ENCODE measurements around the gene TMPRSS7. TPM values are rescaled to one million over a fixed set of nuclear protein-coding genes. Genes with fewer than 3 reads are reported as not detected.
"Not testable (repeated sequence)": the region's sequence is repeated elsewhere in the genome, so short reads cannot be mapped to it uniquely, and the experiment has no call there.

TMPRSS7 gene
- total RNA-seq, 4 donors from 2014 or later, result 0.23 to 0.34 (median 0.29) TPM; not detected in 1

DNA sequence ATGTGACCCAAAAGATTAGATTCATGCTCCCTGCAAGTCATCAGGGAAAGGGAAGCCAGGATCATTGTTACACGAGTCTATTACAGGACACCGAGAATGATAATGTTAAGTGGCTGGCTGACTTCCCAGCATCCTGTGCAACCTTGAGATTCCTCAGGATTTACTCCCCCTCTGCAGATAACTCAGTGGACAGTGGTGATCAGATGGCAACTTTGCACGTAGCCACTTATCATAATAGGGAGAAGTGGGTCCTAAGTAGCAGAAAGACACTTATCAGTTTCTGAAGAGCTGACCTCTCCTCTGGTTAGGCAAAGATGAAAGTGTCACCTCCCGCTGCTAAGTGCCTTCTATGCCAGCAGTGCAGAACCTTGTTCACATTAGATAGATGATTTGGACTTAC lies 6.7 kb upstream of the TMPRSS7 start:
- DNase-seq (ENCODE audit: low spot score in 2 of 2), result no peak
- no peak for TF ChIP-seq POLR2A (IDR thresholded peaks at IDR 0.05)
- TF ChIP-seq, protein P1, sequence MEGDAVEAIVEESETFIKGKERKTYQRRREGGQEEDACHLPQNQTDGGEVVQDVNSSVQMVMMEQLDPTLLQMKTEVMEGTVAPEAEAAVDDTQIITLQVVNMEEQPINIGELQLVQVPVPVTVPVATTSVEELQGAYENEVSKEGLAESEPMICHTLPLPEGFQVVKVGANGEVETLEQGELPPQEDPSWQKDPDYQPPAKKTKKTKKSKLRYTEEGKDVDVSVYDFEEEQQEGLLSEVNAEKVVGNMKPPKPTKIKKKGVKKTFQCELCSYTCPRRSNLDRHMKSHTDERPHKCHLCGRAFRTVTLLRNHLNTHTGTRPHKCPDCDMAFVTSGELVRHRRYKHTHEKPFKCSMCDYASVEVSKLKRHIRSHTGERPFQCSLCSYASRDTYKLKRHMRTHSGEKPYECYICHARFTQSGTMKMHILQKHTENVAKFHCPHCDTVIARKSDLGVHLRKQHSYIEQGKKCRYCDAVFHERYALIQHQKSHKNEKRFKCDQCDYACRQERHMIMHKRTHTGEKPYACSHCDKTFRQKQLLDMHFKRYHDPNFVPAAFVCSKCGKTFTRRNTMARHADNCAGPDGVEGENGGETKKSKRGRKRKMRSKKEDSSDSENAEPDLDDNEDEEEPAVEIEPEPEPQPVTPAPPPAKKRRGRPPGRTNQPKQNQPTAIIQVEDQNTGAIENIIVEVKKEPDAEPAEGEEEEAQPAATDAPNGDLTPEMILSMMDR (IDR thresholded peaks at IDR 0.05), result no peak
- intact Hi-C loops (cut with DNase I; ENCODE audit: low total_unique reads), result no loop called here
- no peak overlapping the region for H3K4me3 ChIP-seq (ENCODE audit: low read depth, poor library complexity, severe bottlenecking)
- 70 to 80% methylated on average over 4 of the region's 4 CpGs for WGBS, 2 donors

DNA sequence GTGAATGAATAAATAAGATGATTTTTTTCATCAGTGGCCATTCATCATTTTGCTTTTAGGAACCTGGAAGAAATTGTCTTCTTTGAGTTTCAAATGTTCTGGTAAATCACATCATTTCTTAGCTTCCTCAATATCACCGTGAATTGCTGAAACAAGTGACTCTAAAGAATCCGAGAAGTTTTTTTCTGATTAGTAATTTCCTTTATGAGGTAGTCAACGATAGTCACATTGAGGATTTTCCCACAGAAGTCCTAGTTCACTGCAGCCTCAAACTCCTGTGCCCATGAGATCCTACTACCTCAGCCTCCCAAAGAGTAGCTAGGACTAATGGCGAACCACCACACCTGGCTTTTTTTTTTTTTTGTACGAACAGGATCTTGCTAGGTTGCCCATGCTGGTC lies 3.6 kb upstream of the TMPRSS7 start:
- TF ChIP-seq, protein P1 (IDR thresholded peaks at IDR 0.05), result no peak
- TF ChIP-seq POLR2A (IDR thresholded peaks at IDR 0.05), result no peak
- H3K4me3 ChIP-seq (ENCODE audit: low read depth, poor library complexity, severe bottlenecking), result no peak overlapping the region
- intact Hi-C loops (cut with DNase I; ENCODE audit: low total_unique reads), result no loop called here
- WGBS, 2 donors, result 86 to 93% methylated on average over 5 of the region's 5 CpGs
- no peak for DNase-seq (ENCODE audit: low spot score in 2 of 2)

DNA sequence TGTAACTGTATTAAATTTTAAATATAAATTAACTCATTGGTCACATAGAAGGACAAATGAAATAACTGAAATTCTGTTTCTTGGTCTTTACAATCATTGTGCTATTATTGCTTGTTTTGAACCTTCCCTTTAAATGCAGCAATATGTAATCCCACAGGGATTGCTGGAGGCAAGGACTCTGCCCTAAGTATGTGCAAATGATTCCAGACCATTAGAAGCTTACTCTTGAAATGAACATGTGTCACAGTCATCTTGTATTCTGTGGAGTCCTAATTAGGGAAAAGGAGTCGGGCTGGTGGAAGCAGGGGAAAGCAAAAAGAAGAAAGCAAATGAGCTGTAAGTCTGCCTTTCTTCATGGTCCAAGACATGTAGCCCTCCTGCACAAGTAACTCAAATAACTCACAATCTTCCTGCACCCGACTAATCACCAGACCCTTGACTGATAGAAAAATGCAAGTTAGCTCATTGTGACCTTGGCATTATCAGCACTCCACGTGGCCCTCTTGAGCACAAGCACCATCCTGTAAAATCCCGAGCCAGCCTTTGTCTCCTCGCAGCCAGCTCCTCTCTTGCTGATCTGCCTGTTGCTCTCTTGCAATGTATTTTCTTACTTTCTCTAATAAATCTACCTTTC lies 2.3 kb upstream of the TMPRSS7 start:
- no peak for TF ChIP-seq POLR2A (IDR thresholded peaks at IDR 0.05)
- TF ChIP-seq, protein P1 (IDR thresholded peaks at IDR 0.05), result no peak
- intact Hi-C loops (cut with DNase I; ENCODE audit: low total_unique reads), result no loop called here
- no peak overlapping the region for H3K4me3 ChIP-seq (ENCODE audit: low read depth, poor library complexity, severe bottlenecking)
- 66 to 78% methylated on average over 5 of the region's 5 CpGs for WGBS, 2 donors
- DNase-seq (ENCODE audit: low spot score in 2 of 2), result no peak

DNA sequence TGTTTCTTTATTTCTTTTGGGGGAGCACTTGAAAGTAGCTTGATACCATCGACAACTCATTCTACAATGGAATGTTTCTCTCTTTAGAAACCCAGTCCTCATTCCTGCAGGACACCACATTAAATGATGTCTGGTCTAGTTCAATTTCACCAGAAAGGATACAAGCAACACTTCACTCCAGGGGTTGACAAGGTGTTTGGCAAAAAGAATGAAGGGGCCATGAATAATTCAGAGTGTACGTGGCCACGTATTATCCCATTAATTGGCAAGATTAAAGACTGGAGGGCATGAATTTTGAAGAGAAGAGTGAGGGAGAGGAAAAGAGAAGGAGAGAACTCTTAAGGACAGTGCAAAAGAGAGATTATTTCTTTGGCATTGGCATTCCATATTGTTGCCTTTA lies 705 bp downstream of the TMPRSS7 start:
- no peak for DNase-seq (ENCODE audit: low spot score in 2 of 2)
- intact Hi-C loops (cut with DNase I; ENCODE audit: low total_unique reads), result no loop called here
- 63 to 70% methylated on average over 3 of the region's 3 CpGs for WGBS, 2 donors
- H3K4me3 ChIP-seq (ENCODE audit: low read depth, poor library complexity, severe bottlenecking), result no peak overlapping the region
- TF ChIP-seq, protein P1 (IDR thresholded peaks at IDR 0.05), result no peak
- TF ChIP-seq POLR2A (IDR thresholded peaks at IDR 0.05), result no peak

DNA sequence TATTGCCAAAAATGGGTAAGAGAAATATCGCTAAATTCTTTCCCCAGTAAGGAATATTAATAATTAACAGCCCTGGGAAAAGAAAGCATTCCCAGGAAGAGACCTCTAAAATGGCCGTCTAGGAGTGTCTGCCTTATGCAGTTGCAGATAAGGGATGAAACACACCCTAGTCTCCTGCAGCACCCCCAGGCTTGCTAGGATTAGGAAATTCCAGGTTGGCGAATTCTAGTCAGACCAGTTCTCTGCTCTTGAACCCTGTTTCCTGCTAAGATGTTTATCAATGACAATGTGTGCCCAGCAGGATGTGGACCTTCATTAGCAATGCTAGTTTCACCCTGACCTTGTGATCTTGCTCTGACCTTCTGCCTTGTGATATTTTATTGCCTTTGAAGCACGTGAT lies 2.7 kb downstream of the TMPRSS7 start:
- DNase-seq (ENCODE audit: low spot score in 2 of 2); H3K4me3 ChIP-seq (ENCODE audit: low read depth, poor library complexity, severe bottlenecking); intact Hi-C loops (cut with DNase I; ENCODE audit: low total_unique reads): not testable (repeated sequence)
- WGBS, 2 donors, result 55 to 60% methylated on average over 4 of the region's 4 CpGs

DNA sequence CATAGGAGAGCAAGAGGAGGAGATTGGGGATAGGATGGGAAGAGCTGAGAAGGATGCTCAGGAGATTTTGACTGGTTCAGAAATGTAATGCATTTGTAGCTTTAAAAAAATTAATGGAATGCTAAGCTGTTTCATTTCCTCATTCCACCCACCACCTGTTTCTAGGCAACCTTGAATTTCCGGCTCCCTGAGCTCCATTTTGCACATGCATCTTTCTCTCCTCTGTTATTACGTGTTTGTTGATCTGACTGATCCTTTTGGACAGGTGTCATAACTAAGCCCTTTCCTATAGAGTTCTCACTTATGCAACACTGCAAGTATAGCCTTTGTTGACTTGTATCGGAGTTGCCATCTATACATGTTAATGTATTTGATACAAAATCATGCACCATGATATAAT lies 4.3 kb downstream of the TMPRSS7 start:
- WGBS, 2 donors, result 39 to 52% methylated on average over 3 of the region's 3 CpGs

More for the DNA sequence above, 4.3 kb downstream of the TMPRSS7 start:
- intact Hi-C loops (cut with DNase I; ENCODE audit: low total_unique reads), result no loop called here
- DNase-seq (ENCODE audit: low spot score in 2 of 2), result no peak
- no peak overlapping the region for H3K4me3 ChIP-seq (ENCODE audit: low read depth, poor library complexity, severe bottlenecking)
- TF ChIP-seq, protein P1 (IDR thresholded peaks at IDR 0.05), result no peak
- no peak for TF ChIP-seq POLR2A (IDR thresholded peaks at IDR 0.05)

All from lower leg skin (tissue), 4 donors.